A549 (cell line): ENCODE data around the gene CALCB. TPM values are rescaled to one million over a fixed set of nuclear protein-coding genes. Genes with fewer than 3 reads are reported as not detected.

ENCODE experiments used
- ATAC-seq, 2 experiments: fragments of 200-7000 bp in 1 of 2; fragments of >200 bp in 1 of 2; cut with Nextera tagmentation in 1 of 2; cut with Tn5 transposase in 1 of 2; 3 replicates each; pipeline versions ENCODE4 v1.8.0 to v1.9.1; 2018 to 2020; ENCODE audit warnings: mild to moderate bottlenecking in 1 of 2, moderate library complexity in 1 of 2
- CTCF ChIA-PET: fragments of 300-600 bp; sonication (Branson Sonifier 250); formaldehyde crosslinking; extraction: SDS; loops from one replicate; lab custom pipeline; 2021; ENCODE audit warnings: antibody characterized with exemption, inconsistent platforms; lab: Yijun Ruan, JAX
- POLR2A ChIA-PET: fragments of 350-600 bp; formaldehyde crosslinking; extraction: SDS; loops from one replicate; lab custom pipeline; 2021; ENCODE audit warnings: antibody characterized with exemption, inconsistent platforms; lab: Yijun Ruan, JAX
- DNase-seq, 2 experiments: peaks; one replicate each; pipeline versions ENCODE4 v3.0.0 to v3.0.0-alpha.2; 2011 to 2016; ENCODE audit warnings: low read depth in 1 of 2, low spot score in 1 of 2
- FAIRE-seq: peaks from 2 replicates; lab custom pipeline; 2011; peaks lifted over from hg19 to GRCh38; lab: Jason Lieb, UNC
- H3K27ac ChIP-seq, 2 experiments: fragments of >200 bp; sonication (Bioruptor Twin); formaldehyde crosslinking; 3 replicates each; pipeline ENCODE4 v1.5.1; 2016 to 2017
- H3K4me1 ChIP-seq: fragments of >200 bp; sonication (Bioruptor Twin); formaldehyde crosslinking; 3 replicates; pipeline ENCODE4 v1.6.1; 2016
- H3K4me2 ChIP-seq: fragments of >200 bp; sonication (Bioruptor Twin); formaldehyde crosslinking; 3 replicates; pipeline ENCODE4 v1.6.1; 2016
- H3K4me3 ChIP-seq: fragments of >200 bp; sonication (Bioruptor Twin); formaldehyde crosslinking; 3 replicates; pipeline ENCODE4 v1.5.1; 2016
- H3K9me3 ChIP-seq: fragments of >200 bp; sonication (Bioruptor Twin); formaldehyde crosslinking; 3 replicates; pipeline ENCODE4 v1.6.1; 2016
- FOSL2 ChIP-seq, 2 experiments: fragments of 450-650 bp in 1 of 2; fragments of >200 bp in 1 of 2; sonication (Bioruptor Twin) in 1 of 2; formaldehyde crosslinking; IDR thresholded peaks; 2 replicates each; pipeline versions ENCODE4 v1.5.0 to v1.6.1; 2016 to 2020; ENCODE audit warnings: mild to moderate bottlenecking in 1 of 2, moderate library complexity in 1 of 2
- RNF2 ChIP-seq: fragments of 200-600 bp; sonication (generic); IDR thresholded peaks from 2 replicates; pipeline ENCODE4 v1.6.1; 2016; ENCODE audit warnings: low read depth, mild to moderate bottlenecking, antibody characterized with exemption, moderate library complexity, borderline replicate concordance
- WGBS: methylation state at CpG from one replicate; pipeline ENCODE4 v1.1.6; 2017; ENCODE audit errors: missing lambda C conversion rate; 5-methylcytosine and 5-hydroxymethylcytosine counted together
- polyA plus RNA-seq, 4 experiments: library from polyadenylated mRNA; depleted of rRNA in 3 of 4; stranded (reverse); fragments of >200 nt; fragmentation: RNase III in 1 of 4; extraction: RNeasy Plus Mini Kit Qiagen cat#74134 plus additional on column Dnase treatment in 1 of 4; gene quantifications; 2 replicates in 3 of 4; 3 replicates in 1 of 4; pipeline ENCODE4 v1.2.3, GENCODE V29; 2011 to 2017

The CALCB gene
- polyA plus RNA-seq, 2 of the 4 experiments (the other 2 are of a cell fraction) = 0.39 TPM; not detected in 1

DNA sequence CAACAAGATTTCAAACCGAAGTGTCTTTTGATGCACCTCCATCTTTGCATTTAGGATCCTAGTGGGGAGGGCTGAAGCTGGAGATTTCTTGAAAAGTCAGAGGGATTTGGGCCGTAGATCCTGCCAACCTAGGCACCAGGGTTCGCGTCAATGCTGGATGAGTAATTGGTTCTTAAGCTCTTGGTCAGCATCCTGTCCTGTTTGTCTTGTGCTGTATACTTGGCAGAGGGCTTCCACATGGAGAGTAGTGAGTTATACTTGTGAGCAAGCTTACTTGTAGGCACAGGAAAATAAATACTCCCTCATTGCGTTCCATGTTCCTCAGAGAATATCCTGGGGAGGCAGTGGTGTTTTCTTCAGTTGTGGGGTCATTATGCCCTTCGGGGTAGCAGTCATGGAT, 53.9 kb downstream of the CALCB start:
- no peak for FAIRE-seq
- no peak for TF ChIP-seq RNF2
- TF ChIP-seq FOSL2 (IDR thresholded peaks at IDR 0.05) = no peak
- no peak for TF ChIP-seq FOSL2 (CRISPR knock-in tag; IDR thresholded peaks at IDR 0.05)
- no peak for ATAC-seq
- H3K4me2 ChIP-seq = no peak overlapping the region
- ChIA-PET POLR2A (no interaction called here), CTCF (interaction anchor here (1.0 to 1.4 kb wide), 3 partner anchors 10 to 52 kb away, joined by 3 to 5 read pairs (median 4); no protein-coding TSS in a partner anchor)
- no peaks in the 10 kb centered on the region for H3K9me3 ChIP-seq
- H3K4me3 ChIP-seq = no peak overlapping the region
- no peak for DNase-seq
- H3K27ac ChIP-seq = no peak overlapping the region
- 8% methylated on average over 6 of the region's 6 CpGs for WGBS
- no peaks in the 10 kb centered on the region for H3K4me1 ChIP-seq

Other genes with a start within 250 kb of the CALCB start
- gene CYP2R1, start 181.4 kb upstream of the CALCB start, polyA plus RNA-seq (2011; rRNA removed) = 37.9 and 43.8 TPM in 2 replicates
- gene CYP2R1, start 181.4 kb upstream of the CALCB start, polyA plus RNA-seq (2017; fragmentation: RNase III; extraction: RNeasy Plus Mini Kit Qiagen cat#74134 plus additional on column Dnase treatment) = 13.3 to 16.4 TPM (median 16.4 TPM) in 3 replicates
- gene CALCA, start 101.2 kb upstream of the CALCB start, polyA plus RNA-seq (2011; rRNA removed) = 0.08 TPM in 1 of 2 replicates, not detected in the other
- not detected in 3 replicates for gene CALCA, start 101.2 kb upstream of the CALCB start, polyA plus RNA-seq (2017; fragmentation: RNase III; extraction: RNeasy Plus Mini Kit Qiagen cat#74134 plus additional on column Dnase treatment)
- gene INSC, start 41.3 kb downstream of the CALCB start, polyA plus RNA-seq (2011; rRNA removed) = not detected in 2 replicates
- gene INSC, start 41.3 kb downstream of the CALCB start, polyA plus RNA-seq (2017; fragmentation: RNase III; extraction: RNeasy Plus Mini Kit Qiagen cat#74134 plus additional on column Dnase treatment) = not detected in 3 replicates